HEK293 (cell line): ENCODE measurements around the gene DOCK8.

Experiments used
- YY1 ChIP-seq: fragments of 450-650 bp; formaldehyde crosslinking; IDR thresholded peaks from 2 replicates; pipeline ENCODE4 v1.5.1; 2018; ENCODE audit warnings: missing biosample characterization, missing genetic modification characterization
- ZNF140 ChIP-seq: fragments of 450-650 bp; formaldehyde crosslinking; IDR thresholded peaks from 2 replicates; pipeline ENCODE4 v1.5.1; 2016; ENCODE audit warnings: missing biosample characterization, missing genetic modification characterization
- ZNF776 ChIP-seq: fragments of 450-650 bp; formaldehyde crosslinking; IDR thresholded peaks from 2 replicates; pipeline ENCODE4 v1.5.0; 2017; ENCODE audit warnings: missing biosample characterization, missing genetic modification characterization, borderline replicate concordance
- ZNF843 ChIP-seq: fragments of 450-650 bp; formaldehyde crosslinking; IDR thresholded peaks from 2 replicates; pipeline ENCODE4 v1.5.1; 2016; ENCODE audit warnings: missing biosample characterization, missing genetic modification characterization
- TF ChIP-seq, protein P1 (sequence below): fragments of 450-650 bp; formaldehyde crosslinking; IDR thresholded peaks from 2 replicates; pipeline ENCODE4 v1.5.1; 2016; ENCODE audit warnings: missing biosample characterization, missing genetic modification characterization
- TF ChIP-seq, protein P2 (sequence below): fragments of 450-650 bp; formaldehyde crosslinking; IDR thresholded peaks from 2 replicates; pipeline ENCODE4 v1.5.1; 2016; ENCODE audit warnings: missing biosample characterization, missing genetic modification characterization
- TF ChIP-seq, protein P3 (sequence below): fragments of 450-650 bp; formaldehyde crosslinking; IDR thresholded peaks from 2 replicates; pipeline ENCODE4 v1.5.1; 2016; ENCODE audit warnings: missing biosample characterization, missing genetic modification characterization, low read depth

DNA sequence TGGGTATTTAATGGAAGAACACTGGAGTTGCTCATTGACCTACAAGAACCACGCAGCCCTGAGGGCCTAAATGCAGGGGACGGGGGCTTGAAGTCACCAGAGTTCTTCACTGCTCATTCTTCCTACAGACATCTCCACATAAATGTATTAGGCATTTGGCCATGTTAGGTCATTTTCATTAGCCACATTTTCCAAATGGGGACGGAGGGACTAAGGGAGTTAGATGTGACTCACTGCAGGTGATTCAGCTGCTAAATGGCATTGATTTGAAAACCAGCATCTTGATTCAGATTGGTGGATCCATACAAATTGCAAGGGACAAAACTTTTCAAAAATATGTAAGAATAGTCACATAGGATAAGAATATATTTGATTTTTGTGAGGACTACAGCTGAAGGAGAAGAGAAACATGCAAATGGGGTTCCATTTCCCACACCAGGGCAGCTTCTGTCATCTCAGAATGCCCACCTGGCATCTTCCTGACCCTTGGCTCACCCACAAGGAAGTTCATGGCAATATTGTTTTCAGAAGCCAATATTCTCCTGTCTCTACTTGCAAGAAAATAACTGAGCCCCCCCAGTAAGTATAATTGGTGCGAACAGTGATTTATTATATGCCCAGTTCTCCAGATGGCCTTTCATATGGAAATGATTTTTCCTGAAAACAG lies 264.8 kb downstream of the DOCK8 start:
- TF ChIP-seq, protein P1, sequence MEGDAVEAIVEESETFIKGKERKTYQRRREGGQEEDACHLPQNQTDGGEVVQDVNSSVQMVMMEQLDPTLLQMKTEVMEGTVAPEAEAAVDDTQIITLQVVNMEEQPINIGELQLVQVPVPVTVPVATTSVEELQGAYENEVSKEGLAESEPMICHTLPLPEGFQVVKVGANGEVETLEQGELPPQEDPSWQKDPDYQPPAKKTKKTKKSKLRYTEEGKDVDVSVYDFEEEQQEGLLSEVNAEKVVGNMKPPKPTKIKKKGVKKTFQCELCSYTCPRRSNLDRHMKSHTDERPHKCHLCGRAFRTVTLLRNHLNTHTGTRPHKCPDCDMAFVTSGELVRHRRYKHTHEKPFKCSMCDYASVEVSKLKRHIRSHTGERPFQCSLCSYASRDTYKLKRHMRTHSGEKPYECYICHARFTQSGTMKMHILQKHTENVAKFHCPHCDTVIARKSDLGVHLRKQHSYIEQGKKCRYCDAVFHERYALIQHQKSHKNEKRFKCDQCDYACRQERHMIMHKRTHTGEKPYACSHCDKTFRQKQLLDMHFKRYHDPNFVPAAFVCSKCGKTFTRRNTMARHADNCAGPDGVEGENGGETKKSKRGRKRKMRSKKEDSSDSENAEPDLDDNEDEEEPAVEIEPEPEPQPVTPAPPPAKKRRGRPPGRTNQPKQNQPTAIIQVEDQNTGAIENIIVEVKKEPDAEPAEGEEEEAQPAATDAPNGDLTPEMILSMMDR: no peak
- no peak for TF ChIP-seq ZNF843 (tag by site-specific recombination)
- TF ChIP-seq, protein P2, sequence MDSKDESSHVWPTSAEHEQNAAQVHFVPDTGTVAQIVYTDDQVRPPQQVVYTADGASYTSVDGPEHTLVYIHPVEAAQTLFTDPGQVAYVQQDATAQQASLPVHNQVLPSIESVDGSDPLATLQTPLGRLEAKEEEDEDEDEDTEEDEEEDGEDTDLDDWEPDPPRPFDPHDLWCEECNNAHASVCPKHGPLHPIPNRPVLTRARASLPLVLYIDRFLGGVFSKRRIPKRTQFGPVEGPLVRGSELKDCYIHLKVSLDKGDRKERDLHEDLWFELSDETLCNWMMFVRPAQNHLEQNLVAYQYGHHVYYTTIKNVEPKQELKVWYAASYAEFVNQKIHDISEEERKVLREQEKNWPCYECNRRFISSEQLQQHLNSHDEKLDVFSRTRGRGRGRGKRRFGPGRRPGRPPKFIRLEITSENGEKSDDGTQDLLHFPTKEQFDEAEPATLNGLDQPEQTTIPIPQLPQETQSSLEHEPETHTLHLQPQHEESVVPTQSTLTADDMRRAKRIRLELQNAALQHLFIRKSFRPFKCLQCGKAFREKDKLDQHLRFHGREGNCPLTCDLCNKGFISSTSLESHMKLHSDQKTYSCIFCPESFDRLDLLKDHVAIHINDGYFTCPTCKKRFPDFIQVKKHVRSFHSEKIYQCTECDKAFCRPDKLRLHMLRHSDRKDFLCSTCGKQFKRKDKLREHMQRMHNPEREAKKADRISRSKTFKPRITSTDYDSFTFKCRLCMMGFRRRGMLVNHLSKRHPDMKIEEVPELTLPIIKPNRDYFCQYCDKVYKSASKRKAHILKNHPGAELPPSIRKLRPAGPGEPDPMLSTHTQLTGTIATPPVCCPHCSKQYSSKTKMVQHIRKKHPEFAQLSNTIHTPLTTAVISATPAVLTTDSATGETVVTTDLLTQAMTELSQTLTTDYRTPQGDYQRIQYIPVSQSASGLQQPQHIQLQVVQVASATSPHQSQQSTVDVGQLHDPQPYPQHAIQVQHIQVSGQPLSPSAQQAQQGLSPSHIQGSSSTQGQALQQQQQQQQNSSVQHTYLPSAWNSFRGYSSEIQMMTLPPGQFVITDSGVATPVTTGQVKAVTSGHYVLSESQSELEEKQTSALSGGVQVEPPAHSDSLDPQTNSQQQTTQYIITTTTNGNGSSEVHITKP (tag by site-specific recombination): no peak
- TF ChIP-seq YY1: no peak
- no peak for TF ChIP-seq ZNF140 (tag by site-specific recombination)
- TF ChIP-seq, protein P3, sequence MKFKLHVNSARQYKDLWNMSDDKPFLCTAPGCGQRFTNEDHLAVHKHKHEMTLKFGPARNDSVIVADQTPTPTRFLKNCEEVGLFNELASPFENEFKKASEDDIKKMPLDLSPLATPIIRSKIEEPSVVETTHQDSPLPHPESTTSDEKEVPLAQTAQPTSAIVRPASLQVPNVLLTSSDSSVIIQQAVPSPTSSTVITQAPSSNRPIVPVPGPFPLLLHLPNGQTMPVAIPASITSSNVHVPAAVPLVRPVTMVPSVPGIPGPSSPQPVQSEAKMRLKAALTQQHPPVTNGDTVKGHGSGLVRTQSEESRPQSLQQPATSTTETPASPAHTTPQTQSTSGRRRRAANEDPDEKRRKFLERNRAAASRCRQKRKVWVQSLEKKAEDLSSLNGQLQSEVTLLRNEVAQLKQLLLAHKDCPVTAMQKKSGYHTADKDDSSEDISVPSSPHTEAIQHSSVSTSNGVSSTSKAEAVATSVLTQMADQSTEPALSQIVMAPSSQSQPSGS (tag by site-specific recombination): no peak
- TF ChIP-seq ZNF776 (tag by site-specific recombination): no peak
